ENCODE results near the gene LRP1-AS.
A peak's percentile ranks its signal among the peaks of the same experiment; 100 is the strongest.

Gene LRP1-AS

DNA sequence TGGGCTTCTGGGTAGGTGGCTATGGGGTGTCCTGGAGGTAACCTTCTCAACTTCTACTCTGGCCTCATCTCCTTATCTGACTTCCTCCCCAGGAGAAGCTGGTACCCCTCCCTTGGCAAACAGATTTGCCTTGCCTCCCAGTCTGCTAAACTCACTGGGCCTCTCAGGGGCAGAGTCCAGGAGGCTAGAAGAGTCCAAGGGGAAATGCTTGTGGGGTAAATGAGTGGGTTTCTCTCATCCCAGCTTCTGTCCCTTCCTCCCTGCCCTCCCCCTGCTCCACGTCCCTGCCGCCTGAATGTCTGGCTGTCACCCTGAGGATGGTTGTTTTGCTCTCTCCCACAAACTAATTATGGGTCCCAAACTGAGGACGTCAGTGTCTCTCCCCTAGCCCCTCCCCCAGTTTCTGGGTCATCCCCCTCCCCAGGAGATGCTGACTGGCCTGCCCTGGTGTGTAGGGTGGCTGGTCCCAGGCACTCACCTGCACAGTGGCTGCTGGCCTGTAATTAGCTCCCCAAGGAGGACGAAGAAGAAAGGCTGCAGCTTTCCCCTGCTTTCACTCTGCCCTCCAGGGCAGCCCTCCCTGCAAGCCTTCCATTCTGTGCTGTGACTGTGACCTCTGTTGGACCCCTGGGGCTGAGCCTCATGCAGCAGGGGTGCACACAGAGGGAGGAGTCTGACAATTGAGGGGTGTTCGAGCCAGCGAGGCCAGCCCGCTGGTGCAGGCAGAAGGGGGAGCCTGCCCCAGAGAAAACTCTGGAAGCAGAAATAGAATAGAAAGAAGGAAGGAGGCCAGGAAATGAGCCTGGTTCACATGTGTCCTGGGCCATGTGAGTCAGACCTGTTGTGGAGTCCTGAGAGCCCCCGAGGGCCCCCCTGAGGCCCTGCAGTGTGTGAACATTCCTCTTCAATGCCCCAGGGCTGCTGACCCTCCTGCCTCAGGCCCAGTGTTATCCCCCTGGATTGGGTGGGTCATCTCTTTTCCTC lies at the start of gene LRP1-AS:
TSS of gene LRP1-AS (minus strand) at position 659 of the 984 bp plus-strand sequence.
- no peak for DNase-seq

DNA sequence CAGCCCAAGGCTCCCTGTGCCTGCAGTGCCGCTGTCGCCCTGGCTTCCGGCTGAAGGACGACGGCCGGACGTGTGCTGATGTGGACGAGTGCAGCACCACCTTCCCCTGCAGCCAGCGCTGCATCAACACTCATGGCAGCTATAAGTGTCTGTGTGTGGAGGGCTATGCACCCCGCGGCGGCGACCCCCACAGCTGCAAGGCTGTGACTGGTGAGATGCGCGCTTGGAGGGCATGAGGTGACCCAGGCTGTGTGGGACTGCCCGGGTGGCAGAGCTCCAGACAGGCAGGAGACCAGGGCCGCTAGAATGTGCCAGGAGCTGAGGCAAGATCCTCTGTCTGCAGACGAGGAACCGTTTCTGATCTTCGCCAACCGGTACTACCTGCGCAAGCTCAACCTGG lies 49.5 kb upstream of the LRP1-AS start:
- no peak for DNase-seq

DNA sequence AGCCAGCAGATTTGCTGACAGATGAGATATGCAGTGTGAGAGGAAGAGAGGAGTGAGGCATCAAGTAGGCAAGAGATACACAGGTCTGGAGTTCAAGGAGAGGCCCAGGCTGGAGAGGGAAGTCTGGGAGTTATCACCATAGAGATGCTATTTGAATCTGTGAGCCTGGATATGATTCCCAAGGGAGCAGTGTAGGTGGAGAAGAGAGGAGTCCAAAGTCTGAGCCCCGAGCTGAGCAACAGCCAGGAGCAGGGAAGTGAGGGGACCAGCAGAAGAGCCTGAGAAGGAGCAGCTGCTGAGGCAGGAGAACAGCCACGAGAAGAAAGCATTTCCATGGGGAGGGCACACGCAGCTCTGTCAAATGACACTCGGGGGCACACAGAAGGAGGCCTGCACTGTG lies 49.0 kb upstream of the LRP1-AS start:
- DNase-seq, result no peak

DNA sequence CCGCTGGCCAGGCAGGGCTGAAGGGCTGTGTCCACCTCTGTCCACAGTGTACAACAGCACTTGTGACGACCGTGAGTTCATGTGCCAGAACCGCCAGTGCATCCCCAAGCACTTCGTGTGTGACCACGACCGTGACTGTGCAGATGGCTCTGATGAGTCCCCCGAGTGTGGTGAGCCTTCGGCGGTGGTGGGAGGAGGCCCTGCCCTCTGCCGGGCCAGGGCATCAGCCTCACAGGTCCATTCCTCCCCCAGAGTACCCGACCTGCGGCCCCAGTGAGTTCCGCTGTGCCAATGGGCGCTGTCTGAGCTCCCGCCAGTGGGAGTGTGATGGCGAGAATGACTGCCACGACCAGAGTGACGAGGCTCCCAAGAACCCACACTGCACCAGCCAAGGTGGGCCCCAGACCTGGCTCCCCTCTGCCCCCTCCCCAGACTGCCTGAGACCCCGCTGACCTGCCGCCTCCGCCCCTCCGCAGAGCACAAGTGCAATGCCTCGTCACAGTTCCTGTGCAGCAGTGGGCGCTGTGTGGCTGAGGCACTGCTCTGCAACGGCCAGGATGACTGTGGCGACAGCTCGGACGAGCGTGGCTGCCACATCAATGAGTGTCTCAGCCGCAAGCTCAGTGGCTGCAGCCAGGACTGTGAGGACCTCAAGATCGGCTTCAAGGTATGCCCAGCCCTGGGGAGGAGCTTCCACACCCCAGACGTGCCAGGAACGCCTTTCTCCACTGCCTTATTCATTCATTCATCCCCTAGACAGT lies 48.4 kb upstream of the LRP1-AS start:
- no peak for DNase-seq

DNA sequence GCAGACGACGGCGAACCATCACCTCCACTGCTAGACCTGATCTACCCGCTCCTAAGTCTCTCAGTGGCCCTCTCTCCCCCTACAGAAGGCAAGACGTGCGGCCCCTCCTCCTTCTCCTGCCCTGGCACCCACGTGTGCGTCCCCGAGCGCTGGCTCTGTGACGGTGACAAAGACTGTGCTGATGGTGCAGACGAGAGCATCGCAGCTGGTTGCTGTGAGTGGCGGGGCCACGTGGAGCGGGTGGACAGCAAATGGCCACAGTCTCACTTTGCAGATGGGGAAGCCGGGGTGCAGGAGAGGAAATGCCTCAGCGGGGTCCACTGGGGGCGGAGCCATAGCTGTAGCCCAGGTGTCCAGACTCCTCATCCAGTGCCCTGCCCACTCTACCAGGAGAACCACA lies 47.8 kb upstream of the LRP1-AS start:
- DNase-seq, result no peak

DNA sequence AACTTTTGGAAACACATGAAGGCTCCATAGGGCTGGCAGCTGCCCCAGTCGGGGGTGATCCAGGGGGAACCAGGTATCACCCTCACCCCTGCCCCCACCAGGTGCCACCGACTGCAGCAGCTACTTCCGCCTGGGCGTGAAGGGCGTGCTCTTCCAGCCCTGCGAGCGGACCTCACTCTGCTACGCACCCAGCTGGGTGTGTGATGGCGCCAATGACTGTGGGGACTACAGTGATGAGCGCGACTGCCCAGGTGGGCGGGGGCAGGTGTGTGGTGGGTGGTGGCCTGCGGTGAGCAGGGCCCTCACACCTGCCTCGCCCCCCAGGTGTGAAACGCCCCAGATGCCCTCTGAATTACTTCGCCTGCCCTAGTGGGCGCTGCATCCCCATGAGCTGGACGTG lies 46.8 kb upstream of the LRP1-AS start:
- DNase-seq, result no peak

DNA sequence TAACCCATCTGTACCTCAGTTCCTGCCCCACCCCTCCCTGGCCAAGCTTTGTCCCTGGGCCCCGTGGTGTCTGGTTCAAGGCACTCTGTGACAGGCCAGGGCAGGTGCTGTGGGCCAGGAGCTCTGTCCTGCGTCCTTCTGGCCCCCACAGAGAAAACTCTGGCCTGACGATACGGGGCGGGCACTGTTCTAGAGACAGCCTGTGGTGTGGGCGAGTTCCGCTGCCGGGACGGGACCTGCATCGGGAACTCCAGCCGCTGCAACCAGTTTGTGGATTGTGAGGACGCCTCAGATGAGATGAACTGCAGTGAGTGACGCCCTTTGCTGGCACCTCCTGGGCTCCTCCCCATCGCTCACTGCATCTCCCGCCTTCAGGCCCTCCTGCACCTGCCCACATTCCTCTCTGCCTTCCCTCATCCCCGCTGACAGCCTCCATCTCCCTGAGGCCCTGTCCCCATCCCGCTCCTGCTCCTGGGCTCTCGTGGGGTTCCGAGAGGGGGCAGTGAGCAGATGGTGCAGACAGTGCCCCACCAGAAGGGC lies 46.4 kb upstream of the LRP1-AS start:
- no peak for DNase-seq

DNA sequence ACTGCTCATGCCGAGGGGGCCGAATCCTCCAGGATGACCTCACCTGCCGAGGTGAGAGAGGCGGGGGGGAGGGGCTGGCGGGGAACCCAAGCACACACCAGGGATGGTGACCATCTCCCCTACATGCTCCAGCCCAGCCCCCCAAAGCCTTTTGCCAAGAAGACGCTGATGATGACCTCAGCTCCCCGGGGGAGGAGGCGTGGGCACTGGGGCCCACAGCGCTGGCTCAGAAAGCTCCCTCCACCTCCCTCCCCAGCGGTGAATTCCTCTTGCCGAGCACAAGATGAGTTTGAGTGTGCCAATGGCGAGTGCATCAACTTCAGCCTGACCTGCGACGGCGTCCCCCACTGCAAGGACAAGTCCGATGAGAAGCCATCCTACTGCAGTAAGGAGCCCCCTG lies 45.5 kb upstream of the LRP1-AS start:
- DNase-seq, result no peak

DNA sequence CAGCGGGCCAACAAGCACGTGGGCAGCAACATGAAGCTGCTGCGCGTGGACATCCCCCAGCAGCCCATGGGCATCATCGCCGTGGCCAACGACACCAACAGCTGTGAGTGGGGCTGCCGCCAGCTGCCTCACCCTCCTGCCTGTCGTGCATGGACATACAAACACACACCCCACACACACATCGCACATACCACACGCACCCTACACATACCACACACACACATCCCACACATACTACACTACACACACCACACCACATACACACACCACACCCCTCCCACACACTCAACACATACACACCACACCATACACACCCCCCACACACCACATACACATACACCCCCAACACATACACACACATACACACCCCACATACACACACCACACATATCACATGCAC lies 44.0 kb upstream of the LRP1-AS start:
- no peak for DNase-seq

DNA sequence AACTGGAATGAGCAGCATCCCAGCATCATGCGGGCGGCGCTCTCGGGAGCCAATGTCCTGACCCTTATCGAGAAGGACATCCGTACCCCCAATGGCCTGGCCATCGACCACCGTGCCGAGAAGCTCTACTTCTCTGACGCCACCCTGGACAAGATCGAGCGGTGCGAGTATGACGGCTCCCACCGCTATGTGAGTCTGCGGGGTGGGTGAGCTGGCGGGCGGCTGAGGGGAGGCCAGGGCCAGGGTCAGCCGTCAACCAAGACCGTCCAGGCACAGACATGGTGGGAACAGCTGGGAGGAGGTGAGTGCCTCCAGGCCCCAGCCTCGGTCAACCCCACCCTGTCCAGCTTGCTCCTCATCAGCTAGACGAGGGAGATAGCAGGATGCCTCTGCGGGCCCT lies 43.4 kb upstream of the LRP1-AS start:
- no peak for DNase-seq

DNA sequence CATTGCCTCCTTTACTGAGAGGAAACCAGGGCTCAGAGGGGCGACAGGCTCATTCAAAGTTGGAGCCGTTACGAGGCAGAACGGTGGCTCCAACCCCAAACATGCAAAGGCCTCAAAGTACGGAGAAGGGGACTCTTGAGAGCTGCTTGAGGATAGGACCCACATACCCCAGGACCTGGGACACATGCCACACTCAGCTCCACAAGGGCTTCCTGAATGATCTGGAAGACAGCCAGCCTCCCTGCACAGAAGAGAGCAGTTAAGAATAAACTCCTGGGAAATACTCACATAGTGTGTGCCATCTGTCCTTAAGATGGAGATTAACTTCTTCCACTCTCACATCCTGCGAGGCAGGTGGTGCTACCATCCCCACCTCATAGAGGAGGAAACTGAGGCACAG lies 42.6 kb upstream of the LRP1-AS start:
- DNase-seq, result no peak

DNA sequence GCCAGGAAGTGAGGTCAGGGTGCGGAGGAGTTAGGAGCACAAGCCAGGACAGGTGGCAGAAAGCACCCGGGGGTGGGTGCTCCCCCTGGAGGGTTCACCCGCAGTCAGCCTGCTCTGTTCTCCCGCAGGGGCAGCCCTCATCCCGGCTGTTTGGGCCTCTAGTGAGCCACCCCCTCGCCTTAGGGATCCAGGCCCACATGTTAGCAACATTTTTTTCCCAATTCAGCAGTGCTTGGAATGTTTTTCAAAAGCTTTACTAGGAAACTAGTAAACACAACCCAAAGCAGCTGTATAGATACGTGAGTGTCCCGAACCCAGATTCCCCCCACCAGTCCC lies 40.6 kb upstream of the LRP1-AS start:
- DNase-seq, result no peak

DNA sequence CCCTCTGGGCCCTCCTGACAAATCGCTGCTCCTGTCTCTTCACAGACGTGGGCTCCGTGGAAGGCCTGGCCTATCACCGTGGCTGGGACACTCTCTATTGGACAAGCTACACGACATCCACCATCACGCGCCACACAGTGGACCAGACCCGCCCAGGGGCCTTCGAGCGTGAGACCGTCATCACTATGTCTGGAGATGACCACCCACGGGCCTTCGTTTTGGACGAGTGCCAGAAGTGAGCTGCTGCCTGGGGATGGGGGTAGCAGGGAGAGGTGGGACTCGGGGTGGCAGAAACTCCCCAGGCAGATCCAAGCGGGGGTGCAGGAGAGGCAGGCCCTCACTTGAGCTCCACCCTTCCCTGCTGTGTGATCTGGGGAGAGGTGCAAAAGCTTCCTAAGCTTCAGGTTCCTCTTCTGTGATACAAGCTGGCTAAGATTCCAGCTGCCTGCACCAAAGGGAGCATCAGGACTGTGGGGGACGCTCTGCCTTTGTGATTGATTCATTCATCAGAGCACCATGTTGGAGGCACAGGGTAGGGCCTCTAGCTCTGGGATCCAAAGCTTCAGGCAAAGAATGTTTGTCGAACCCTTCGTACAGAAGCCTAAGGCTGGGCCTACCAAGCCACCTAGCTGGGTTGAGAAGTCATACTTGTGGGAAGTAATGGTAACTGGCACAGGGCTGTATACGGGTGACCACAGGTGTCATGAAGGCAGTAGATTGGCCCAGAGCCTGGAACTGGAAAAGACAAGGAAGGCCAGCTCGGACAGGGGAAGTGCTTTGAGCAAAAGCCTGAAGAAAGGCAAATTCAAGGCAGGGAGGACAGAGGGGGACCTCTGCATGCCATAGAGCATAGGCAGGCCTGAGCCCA lies 40.0 kb upstream of the LRP1-AS start:
- DNase-seq, result no peak

DNA sequence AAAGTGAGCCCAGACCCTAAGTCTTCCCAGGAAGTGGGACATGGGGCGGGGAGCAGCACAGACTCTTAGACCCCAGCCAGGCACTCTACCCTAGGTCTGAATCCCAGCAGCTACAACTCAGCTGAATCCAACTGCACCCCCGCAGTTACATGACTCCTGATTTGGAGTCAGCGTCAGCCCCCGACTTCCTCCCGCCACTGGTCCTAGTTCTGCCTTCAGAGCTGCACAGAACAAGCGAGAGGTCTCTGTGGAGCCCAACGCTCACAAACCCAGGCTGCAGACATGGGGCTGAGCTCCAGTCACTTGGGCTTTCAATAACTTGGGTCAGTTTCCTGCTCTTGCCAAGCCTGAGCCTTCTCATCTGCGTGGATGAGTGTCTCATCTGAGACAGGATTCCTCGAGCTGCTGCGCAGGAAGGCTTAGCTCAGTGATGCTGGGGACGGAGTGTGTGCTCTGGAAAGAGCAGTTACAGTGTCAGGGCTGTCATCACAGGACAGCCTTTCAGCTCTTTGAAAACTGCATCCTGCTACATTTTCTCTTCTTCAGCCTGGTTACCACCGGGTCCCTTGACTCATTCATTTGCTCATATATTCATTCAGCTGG lies 38.6 kb upstream of the LRP1-AS start:
- DNase-seq, result no peak

DNA sequence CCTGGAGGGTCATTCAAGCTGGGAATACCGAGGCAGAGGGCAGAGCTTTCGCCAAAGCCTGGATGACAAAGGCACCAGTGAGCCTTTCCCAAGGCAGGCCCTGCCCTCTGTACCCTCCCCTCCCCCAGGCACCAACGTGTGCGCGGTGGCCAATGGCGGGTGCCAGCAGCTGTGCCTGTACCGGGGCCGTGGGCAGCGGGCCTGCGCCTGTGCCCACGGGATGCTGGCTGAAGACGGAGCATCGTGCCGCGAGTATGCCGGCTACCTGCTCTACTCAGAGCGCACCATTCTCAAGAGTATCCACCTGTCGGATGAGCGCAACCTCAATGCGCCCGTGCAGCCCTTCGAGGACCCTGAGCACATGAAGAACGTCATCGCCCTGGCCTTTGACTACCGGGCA lies 38.0 kb upstream of the LRP1-AS start:
- no peak for DNase-seq

DNA sequence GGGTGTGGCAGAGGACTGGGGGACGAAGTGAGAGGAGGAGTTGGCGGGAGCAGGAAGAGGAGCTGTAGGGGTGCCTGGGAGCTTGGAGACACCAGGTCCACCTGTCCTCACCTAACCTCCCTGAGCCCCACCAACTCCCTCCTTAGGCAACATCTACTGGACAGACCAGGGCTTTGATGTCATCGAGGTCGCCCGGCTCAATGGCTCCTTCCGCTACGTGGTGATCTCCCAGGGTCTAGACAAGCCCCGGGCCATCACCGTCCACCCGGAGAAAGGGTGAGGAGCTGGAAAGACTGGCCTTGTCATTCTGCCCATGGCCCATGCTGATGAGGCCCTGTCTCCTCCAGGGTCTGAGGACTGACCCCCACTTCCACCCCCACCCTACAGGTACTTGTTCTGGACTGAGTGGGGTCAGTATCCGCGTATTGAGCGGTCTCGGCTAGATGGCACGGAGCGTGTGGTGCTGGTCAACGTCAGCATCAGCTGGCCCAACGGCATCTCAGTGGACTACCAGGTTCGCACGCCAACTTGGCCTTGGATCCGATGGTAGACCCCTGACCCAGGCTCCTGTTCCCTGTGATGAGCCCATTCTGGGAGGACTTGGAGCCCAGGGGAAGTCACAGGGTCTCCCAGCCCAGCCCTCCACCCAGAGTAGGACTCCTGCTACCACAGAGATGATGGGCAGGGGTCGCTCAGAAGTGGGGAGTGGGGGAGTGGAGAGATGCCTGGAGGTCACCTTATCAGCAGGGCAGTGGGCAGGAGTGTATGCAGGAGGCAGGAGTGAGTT lies 36.7 kb upstream of the LRP1-AS start:
- DNase-seq, result no peak

DNA sequence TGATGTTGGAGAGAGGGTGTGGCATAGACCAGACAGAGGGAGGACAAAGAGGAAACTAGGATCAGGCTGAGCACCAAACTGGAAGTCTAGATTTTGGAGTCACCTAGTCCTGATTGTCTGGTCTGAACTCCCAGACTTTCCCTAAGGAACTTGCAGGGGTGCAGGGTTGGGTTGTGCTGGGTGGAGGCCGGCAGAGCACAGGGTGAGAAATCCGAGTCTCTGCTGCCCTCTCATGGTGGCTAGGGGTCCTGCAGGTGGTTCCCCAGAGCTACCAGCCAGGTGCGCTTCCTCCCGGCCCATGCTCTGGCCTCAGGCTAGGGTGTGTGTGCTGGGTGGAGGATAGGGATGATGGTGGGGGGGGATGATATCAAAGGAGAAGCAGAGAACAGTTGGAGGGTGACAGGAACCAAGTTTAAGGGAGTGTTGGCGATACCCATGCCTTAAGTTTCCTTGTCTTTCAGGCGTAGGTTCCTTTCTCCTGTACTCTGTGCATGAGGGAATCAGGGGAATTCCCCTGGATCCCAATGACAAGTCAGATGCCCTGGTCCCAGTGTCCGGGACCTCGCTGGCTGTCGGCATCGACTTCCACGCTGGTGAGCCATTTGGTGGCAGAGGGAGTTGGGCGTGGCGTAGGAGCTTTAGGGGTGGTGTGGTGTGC lies 35.6 kb upstream of the LRP1-AS start:
- peak; percentile 70 to 85 for DNase-seq

DNA sequence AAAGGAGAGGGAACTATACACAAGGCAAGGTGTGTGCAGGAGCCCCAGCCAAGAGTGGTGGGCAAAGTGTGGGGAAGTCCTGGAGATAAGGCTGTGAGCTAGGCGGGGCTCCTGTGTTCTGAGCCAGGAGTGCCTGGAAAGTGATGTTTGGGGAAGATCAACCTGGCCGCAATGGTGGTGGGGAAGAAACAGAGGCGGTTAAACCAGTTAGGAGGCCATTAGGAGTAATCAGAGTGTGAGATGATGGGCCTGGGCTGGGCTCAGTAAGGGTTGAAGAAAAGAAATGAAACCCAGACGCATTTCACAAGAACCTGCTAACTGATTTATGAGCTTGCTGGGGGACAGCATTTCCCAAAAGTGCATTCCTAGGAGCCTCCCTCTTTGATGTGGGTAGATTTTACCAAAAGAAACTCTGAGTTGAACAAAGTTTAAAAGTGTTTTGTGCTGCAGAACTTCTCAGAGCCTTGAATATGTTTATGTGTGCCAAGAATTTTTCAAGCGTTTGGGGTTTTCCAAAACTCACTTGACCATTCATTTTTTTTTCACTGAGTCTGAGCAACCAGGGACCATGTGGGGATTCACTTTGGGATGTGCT lies 34.2 kb upstream of the LRP1-AS start:
- DNase-seq, result no peak

DNA sequence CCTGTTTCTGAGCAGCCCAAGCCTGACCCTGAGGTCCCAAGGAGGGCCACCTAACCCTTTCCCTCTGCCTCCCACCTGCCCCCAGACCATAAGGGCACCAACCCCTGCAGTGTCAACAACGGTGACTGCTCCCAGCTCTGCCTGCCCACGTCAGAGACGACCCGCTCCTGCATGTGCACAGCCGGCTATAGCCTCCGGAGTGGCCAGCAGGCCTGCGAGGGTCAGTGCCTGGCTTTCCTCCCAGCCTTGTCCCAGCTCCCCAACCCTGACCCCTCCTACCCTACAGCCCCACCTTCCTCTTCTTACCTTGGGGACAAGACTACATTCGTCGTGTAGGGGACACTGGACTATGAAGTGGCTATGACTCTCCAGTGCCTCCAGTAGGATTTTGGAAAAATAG lies 33.7 kb upstream of the LRP1-AS start:
- DNase-seq, result no peak

DNA sequence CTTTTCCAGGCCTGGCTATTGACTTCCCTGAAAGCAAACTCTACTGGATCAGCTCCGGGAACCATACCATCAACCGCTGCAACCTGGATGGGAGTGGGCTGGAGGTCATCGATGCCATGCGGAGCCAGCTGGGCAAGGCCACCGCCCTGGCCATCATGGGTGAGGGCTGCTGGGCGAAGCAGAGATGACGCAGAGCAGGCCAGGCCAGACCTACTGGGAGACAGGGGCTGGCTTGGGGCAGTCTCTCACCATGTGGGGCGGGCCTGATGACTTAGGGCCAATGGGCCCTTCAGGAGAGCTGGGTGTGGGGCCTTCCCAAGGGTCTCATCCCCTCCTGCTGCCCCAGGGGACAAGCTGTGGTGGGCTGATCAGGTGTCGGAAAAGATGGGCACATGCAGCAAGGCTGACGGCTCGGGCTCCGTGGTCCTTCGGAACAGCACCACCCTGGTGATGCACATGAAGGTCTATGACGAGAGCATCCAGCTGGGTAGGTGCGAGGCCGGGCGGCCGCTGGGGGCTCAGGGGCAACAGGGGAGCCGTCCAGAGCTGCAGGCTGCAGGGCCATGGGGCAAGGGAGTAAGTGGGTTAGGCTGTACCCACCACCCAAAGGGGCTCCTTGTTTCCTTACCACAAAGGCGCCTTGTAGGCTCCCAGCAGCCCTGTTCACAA lies 33.0 kb upstream of the LRP1-AS start:
- no peak for DNase-seq
